Neuronal stem cell (in vitro differentiated cells): ENCODE measurements around the gene LRRC34.

Experiments used
- DNase-seq: peaks from one replicate; pipeline ENCODE4 v3.0.0-alpha.2; 2013; ENCODE audit warnings: low spot score
- H2AFZ ChIP-seq: one replicate; pipeline ENCODE4 v1.6.1; 2013; ENCODE audit warnings: mild to moderate bottlenecking, low read length, inconsistent platforms
- H2AK5ac ChIP-seq: 2 replicates; pipeline ENCODE4 v1.6.1; 2013; ENCODE audit warnings: low read depth, mild to moderate bottlenecking, inconsistent platforms, low read length, moderate library complexity, mixed read lengths
- H2BK120ac ChIP-seq: 2 replicates; pipeline ENCODE4 v1.6.1; 2013; ENCODE audit warnings: low read depth, mild to moderate bottlenecking, inconsistent platforms, low read length, moderate library complexity, mixed read lengths
- H2BK12ac ChIP-seq: one replicate; pipeline ENCODE4 v1.6.1; 2013; ENCODE audit warnings: low read length, inconsistent platforms
- H2BK15ac ChIP-seq: 2 replicates; pipeline ENCODE4 v1.6.1; 2013; ENCODE audit warnings: mild to moderate bottlenecking, low read length, inconsistent platforms, mixed read lengths
- H2BK5ac ChIP-seq: one replicate; pipeline ENCODE4 v1.6.1; 2013; ENCODE audit warnings: inconsistent platforms, mild to moderate bottlenecking, low read length, moderate library complexity
- H3K14ac ChIP-seq: one replicate; pipeline ENCODE4 v1.6.1; 2013; ENCODE audit warnings: low read length, inconsistent platforms
- H3K18ac ChIP-seq: 2 replicates; pipeline ENCODE4 v1.6.1; 2013; ENCODE audit warnings: low read length, inconsistent platforms
- H3K23ac ChIP-seq: 2 replicates; pipeline ENCODE4 v1.6.1; 2013; ENCODE audit warnings: low read depth, mild to moderate bottlenecking, mixed read lengths, low read length, inconsistent platforms; ENCODE audit not compliant: poor library complexity
- H3K27ac ChIP-seq: replicated peaks from 3 replicates; pipeline ENCODE4 v1.5.1; 2013; ENCODE audit warnings: low read length, inconsistent platforms
- H3K27me3 ChIP-seq, 3 experiments: 2 replicates each; pipeline ENCODE4 v1.6.1; 2013; ENCODE audit warnings: low read length in 3 of 3, mild to moderate bottlenecking in 2 of 3, inconsistent platforms in 1 of 3, low read depth in 1 of 3, mixed read lengths in 1 of 3, moderate library complexity in 1 of 3; ENCODE audit not compliant: control insufficient read depth in 3 of 3, insufficient read depth in 3 of 3
- H3K36me3 ChIP-seq, 2 donors: replicated peaks in 1 of 2; 2 replicates each; pipeline ENCODE4 v1.6.1; 2013; ENCODE audit warnings: low read length in 2 of 2; ENCODE audit not compliant: control insufficient read depth in 2 of 2, insufficient read depth in 2 of 2
- H3K4ac ChIP-seq: 2 replicates; pipeline ENCODE4 v1.6.1; 2013; ENCODE audit warnings: inconsistent platforms, mild to moderate bottlenecking, low read length, moderate library complexity
- H3K4me1 ChIP-seq, 2 donors: 1 replicate in 1 of 2; 2 replicates in 1 of 2; pipeline ENCODE4 v1.6.1; 2013; ENCODE audit warnings: low read length in 2 of 2, low read depth in 1 of 2; ENCODE audit not compliant: control insufficient read depth in 2 of 2, insufficient read depth in 1 of 2
- H3K4me2 ChIP-seq: one replicate; pipeline ENCODE4 v1.6.1; 2013; ENCODE audit warnings: mild to moderate bottlenecking, low read length, inconsistent platforms; ENCODE audit not compliant: insufficient read depth, poor library complexity, severe bottlenecking
- H3K4me3 ChIP-seq, 2 donors: 2 replicates each; pipeline ENCODE4 v1.5.1; 2013; ENCODE audit warnings: low read length in 2 of 2, mild to moderate bottlenecking in 2 of 2, inconsistent platforms in 1 of 2, moderate library complexity in 1 of 2
- H3K79me1 ChIP-seq: one replicate; pipeline ENCODE4 v1.6.1; 2013; ENCODE audit warnings: low read depth, mild to moderate bottlenecking, inconsistent platforms, low read length, moderate library complexity
- H3K9ac ChIP-seq: one replicate; pipeline ENCODE4 v1.6.1; 2013; ENCODE audit warnings: mild to moderate bottlenecking, low read depth, low read length, inconsistent platforms; ENCODE audit not compliant: poor library complexity
- H3K9me3 ChIP-seq, 2 donors: replicated peaks in 1 of 2; 2 replicates each; pipeline versions ENCODE3 to v1.6.1; 2013; ENCODE audit warnings: low read length in 2 of 2, mild to moderate bottlenecking in 2 of 2, inconsistent platforms in 1 of 2, low read depth in 1 of 2, mixed read lengths in 1 of 2, moderate library complexity in 1 of 2; ENCODE audit not compliant: control insufficient read depth in 2 of 2, insufficient read depth in 1 of 2
- H4K8ac ChIP-seq: one replicate; pipeline ENCODE4 v1.6.1; 2013; ENCODE audit warnings: low read depth, mild to moderate bottlenecking, inconsistent platforms, low read length, moderate library complexity
- H4K91ac ChIP-seq: one replicate; pipeline ENCODE4 v1.6.1; 2013; ENCODE audit warnings: low read length, low read depth, mild to moderate bottlenecking, inconsistent platforms; ENCODE audit not compliant: poor library complexity
- WGBS, 2 donors: extraction: QIAGEN DNeasy Blood & Tissue Kit; methylation state at CpG; one replicate each; pipeline ENCODE4 v1.1.7; 2013; ENCODE audit warnings: missing lambda C conversion rate in 2 of 2, mixed read lengths in 1 of 2; ENCODE audit not compliant: insufficient read length in 2 of 2, insufficient replicate concordance in 1 of 2; ENCODE audit errors: extremely low coverage in 2 of 2; 5-methylcytosine and 5-hydroxymethylcytosine counted together

The LRRC34 gene

DNA sequence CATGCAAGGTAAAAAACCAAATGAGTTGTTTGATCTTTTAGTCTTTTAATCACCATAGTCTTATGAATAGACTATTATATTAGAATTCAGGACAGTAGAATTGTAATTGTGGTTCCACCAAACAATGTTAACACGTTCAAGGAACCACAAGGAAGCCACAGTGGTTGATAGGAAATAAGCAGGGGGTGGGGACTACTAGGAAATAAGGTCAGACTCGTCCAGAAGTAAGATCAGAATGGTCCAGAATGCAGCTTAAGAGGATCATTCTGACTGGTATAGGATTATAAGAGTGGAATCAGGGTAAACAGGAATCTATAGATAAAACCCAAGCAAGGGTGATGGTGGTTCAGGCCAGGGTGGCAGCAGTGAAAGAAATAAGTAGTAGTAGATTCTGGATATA is 32.0 kb downstream of the LRRC34 start:
- Histone ChIP-seq H3K36me3 (peaks cover 23 to 97% of the 10 kb centered on the region in 2 donors), H4K8ac (no peak overlapping the region), H3K9me3 (no peaks in the 10 kb centered on the region), H3K9ac (no peak overlapping the region), H2BK15ac (no peak overlapping the region), H2BK120ac (no peak overlapping the region), H2AFZ (no peak overlapping the region), H3K27ac (no peak overlapping the region), H3K4me1 (no peaks in the 10 kb centered on the region), H3K4me3 (no peak overlapping the region), H3K79me1 (peaks cover 2% of the 10 kb centered on the region), H3K23ac (no peak overlapping the region), H2BK12ac (no peak overlapping the region), H2BK5ac (no peak overlapping the region), H4K91ac (no peak overlapping the region), H3K4ac (no peak overlapping the region), H2AK5ac (no peak overlapping the region), H3K4me2 (no peak overlapping the region), H3K27me3 (no peaks in the 10 kb centered on the region), H3K18ac (no peak overlapping the region), H3K14ac (no peak overlapping the region)
- no peak for DNase-seq
- no CpG with 5 or more reads among the region's 2 CpGs for WGBS, 2 donors

DNA sequence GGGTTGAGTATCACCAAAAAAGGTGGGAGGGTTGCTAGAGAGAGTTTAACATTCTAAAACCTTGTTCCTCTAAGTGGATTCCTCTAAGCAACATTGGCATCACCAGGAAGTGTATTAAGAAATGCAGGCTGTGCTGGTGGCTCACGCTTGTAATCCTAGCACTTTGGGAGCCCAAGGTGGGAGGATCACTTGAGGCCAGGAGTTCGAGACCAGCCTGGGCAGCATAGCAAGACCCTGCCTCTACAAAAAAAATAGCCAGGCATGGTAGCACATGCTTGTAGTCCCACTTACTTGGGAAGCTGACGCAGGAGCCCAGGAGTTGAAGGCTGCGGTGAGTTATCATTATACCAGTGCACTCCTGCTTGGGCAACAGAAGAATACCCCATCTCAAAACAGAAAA is 34.9 kb downstream of the LRRC34 start:
- peaks cover 2 to 6% of the 10 kb centered on the region in 2 donors for H3K4me1 ChIP-seq
- no peak overlapping the region for H2BK15ac ChIP-seq
- no peak overlapping the region for H3K4me2 ChIP-seq
- no peak overlapping the region for H3K23ac ChIP-seq
- no peak overlapping the region for H4K91ac ChIP-seq
- H2AFZ ChIP-seq: no peak overlapping the region
- no peak overlapping the region for H2BK5ac ChIP-seq
- no peak overlapping the region for H3K4ac ChIP-seq
- no peak overlapping the region for H3K9ac ChIP-seq
- H3K4me3 ChIP-seq: no peak overlapping the region
- no peak for DNase-seq
- no peaks in the 10 kb centered on the region for H3K9me3 ChIP-seq
- H2AK5ac ChIP-seq: no peak overlapping the region
- no CpG with 5 or more reads among the region's 4 CpGs for WGBS, 2 donors
- no peak overlapping the region for H4K8ac ChIP-seq
- H3K14ac ChIP-seq: no peak overlapping the region
- H3K27ac ChIP-seq: no peak overlapping the region
- peaks cover 27 to 85% of the 10 kb centered on the region in 2 donors for H3K36me3 ChIP-seq
- no peak overlapping the region for H2BK120ac ChIP-seq
- peaks cover 5% of the 10 kb centered on the region for H3K79me1 ChIP-seq
- H3K27me3 ChIP-seq: no peaks in the 10 kb centered on the region
- no peak overlapping the region for H2BK12ac ChIP-seq
- no peak overlapping the region for H3K18ac ChIP-seq

DNA sequence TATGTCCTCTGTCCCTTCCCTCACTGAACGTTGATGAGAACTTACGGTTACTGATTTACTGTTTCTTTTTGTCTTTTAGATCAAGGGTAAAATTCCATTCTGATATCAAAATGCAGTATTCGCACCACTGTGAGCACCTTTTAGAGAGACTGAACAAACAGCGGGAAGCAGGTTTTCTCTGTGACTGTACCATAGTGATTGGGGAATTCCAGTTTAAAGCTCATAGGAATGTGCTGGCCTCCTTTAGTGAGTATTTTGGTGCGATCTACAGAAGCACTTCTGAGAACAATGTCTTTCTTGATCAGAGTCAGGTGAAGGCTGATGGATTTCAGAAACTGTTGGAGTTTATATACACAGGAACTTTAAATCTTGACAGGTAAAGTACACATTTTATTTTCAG is 38.5 kb downstream of the LRRC34 start:
- no peak overlapping the region for H3K4ac ChIP-seq

DNA sequence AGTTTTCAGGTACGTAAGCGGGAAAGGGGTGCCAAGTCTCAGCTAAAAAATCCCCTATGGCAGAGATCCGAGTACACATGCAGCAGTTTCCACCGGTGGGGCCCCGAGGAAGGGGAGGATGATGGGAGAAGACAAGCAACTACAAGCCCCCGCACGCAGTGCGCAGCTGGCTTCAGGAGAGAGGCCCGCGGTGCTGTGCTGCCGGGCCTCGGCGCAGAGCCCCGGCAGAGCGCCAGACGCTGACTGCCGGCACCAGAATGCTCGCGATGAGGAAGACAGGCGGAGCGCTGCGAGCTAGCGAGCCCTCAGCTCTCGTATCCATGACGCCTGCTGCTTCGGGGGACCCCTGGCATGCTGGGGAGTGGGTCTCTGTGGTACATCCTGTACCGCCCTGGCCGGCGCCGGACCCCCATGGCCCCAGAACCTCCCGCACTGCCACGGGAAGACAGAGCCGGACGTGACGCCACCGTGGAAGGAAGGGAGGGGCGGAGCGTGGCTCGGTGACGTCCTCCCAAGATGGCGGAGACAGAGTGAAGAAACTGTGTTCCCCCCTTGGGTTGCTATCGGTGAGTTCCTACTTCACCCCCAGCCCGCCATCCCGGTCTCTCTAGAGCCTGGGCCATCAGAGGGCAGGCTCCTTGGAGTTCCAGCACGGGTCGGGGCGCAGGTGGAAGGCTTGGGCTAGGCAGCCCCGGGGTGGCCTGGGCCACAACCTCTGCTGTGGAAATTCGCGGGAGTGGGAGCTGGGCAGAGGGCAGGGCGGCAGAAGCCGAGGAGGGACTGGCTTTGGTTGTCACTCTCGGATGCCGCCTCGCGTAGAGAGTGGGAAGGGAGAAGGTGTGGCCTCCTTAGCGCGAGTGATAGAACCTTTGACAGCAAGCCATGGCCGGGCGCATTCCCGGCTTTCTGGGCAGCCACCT is 39.5 kb downstream of the LRRC34 start, which contains the start of gene MYNN:
MYNN (plus strand) TSS at position 500 of the 920 bp plus-strand sequence. CDS start 900 bp downstream, outside the sequence.
- Histone ChIP-seq H3K4ac (peak within 1 kb of the TSS; percentile 94), H3K4me1 (peaks cover 2 to 6% of the 10 kb centered on the region in 2 donors), H3K14ac (peak within 1 kb of the TSS; percentile 59), H2AK5ac (peak within 1 kb of the TSS; percentile 88), H3K18ac (peak within 1 kb of the TSS; percentile 98), H2BK15ac (peak within 1 kb of the TSS; percentile 38), H3K27me3 (no peaks in the 10 kb centered on the region), H2AFZ (peak within 1 kb of the TSS; percentile 100), H3K27ac (peak within 1 kb of the TSS; percentile 93), H3K79me1 (peaks cover 5% of the 10 kb centered on the region), H3K4me3 (peak within 1 kb of the TSS; percentile 83 to 98), H3K36me3 (peaks cover 10 to 39% of the 10 kb centered on the region in 2 donors), H3K23ac (peak within 1 kb of the TSS; percentile 97), H4K8ac (no peak within 1 kb of the TSS), H3K9me3 (no peaks in the 10 kb centered on the region), H3K4me2 (peak within 1 kb of the TSS; percentile 79), H2BK120ac (no peak within 1 kb of the TSS), H2BK5ac (peak within 1 kb of the TSS; percentile 94), H2BK12ac (no peak within 1 kb of the TSS), H4K91ac (no peak within 1 kb of the TSS), H3K9ac (peak within 1 kb of the TSS; percentile 97)
- DNase-seq: peak; percentile 85
- WGBS, 2 donors: no CpG with 5 or more reads among the region's 61 CpGs

More for the DNA sequence above, 38.5 kb downstream of the LRRC34 start:
- Histone ChIP-seq H3K14ac (no peak overlapping the region), H4K91ac (no peak overlapping the region), H3K27me3 (no peaks in the 10 kb centered on the region), H3K4me2 (no peak overlapping the region), H3K36me3 (peaks cover 13 to 50% of the 10 kb centered on the region in 2 donors), H3K79me1 (peaks cover 5% of the 10 kb centered on the region), H3K4me1 (peaks cover 2 to 6% of the 10 kb centered on the region in 2 donors), H2AK5ac (no peak overlapping the region), H3K18ac (no peak overlapping the region), H2BK15ac (no peak overlapping the region), H4K8ac (no peak overlapping the region), H2BK120ac (no peak overlapping the region), H3K27ac (no peak overlapping the region), H3K23ac (no peak overlapping the region), H2BK12ac (no peak overlapping the region), H3K9ac (no peak overlapping the region), H3K4me3 (peak overlapping the region in 1 of 2 donors; percentile 83), H2BK5ac (no peak overlapping the region), H2AFZ (no peak overlapping the region), H3K9me3 (no peaks in the 10 kb centered on the region)
- WGBS, 2 donors: no CpG with 5 or more reads among the region's 5 CpGs
- no peak for DNase-seq
